Stimulated activated CD8-positive, alpha-beta memory T cell treated with anti-CD3 and anti-CD28 coated beads, Interleukin-15, amount 100 ng/mL, for 24 hours (primary cell): Measurements from ENCODE around the gene GJA1.
"Not testable (repeated sequence)": the region's sequence is repeated elsewhere in the genome, so short reads cannot be mapped to it uniquely, and the experiment has no call there.

ENCODE experiments used
- DNase-seq: peaks from one replicate; pipeline ENCODE4 v3.0.0-alpha.2; 2020; ENCODE audit warnings: low read depth

The GJA1 gene

GRCh38 chr6:121436960-121437850 lies 1.8 kb downstream of the GJA1 start:
- no peak for DNase-seq

DNA sequence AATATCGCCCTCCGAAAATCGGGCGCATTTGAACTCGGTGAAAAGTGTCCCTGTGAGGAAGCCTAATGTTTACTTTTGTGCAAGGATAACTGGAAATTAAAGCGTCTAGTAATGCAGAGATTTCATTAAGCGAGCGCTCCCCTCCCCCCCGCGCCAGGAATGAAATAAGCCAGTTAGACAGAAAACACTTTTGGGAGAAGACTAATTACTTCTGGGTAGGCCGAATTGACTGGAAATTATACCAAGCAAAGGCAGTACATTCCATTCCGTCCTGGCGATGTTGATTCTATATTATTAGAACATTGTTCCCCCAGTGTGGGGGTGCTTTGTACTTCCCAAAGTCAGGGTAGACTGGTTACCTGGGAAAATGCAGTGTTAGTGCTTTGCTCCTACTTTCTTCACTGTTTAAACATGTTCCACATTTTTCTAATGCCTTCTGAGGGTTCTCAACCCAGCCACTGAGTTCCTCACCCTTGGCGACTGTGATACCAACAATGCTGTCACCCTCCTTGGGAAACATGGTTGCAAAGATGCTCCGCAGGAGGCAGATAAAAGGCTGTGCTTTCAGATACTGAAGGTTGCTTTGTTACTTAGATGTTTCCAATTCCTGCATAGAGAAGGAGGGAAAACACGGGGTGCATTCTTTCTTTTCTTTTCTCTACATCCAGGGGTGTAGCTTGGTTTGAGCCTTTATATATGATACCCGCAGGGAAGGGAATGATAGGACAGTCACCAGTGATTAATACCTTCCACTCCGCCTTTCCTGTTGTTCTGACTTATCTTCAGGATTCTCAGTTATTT lies 2.6 kb downstream of the GJA1 start:
- no peak for DNase-seq

- DNase-seq, result no peak
Observed at GRCh38 chr6:121438869-121439268, 3.4 kb downstream of the GJA1 start.

GRCh38 chr6:121439475-121439874 lies 4.0 kb downstream of the GJA1 start:
- no peak for DNase-seq

- no peak for DNase-seq
Observed at GRCh38 chr6:121439926-121440325, 4.5 kb downstream of the GJA1 start.

DNA sequence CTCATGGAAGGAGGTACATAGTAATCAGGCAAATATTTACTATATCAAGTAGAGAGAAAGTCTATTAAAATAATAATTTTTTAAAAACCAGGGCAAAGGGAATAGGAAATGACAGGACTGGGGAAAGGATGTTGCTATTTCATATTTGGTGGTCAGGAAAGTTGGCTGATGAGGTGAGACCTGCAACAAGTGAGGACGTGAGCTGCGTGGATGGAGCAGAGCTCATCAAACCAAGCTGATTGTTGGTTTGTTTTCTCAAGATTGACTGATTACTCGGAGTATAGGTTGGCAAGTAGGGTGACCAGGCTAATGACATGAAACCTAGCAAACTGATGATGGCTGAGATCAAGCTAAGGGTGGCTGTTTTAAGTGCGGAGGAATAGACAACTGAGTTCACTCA lies 6.0 kb downstream of the GJA1 start:
- no peak for DNase-seq

DNA sequence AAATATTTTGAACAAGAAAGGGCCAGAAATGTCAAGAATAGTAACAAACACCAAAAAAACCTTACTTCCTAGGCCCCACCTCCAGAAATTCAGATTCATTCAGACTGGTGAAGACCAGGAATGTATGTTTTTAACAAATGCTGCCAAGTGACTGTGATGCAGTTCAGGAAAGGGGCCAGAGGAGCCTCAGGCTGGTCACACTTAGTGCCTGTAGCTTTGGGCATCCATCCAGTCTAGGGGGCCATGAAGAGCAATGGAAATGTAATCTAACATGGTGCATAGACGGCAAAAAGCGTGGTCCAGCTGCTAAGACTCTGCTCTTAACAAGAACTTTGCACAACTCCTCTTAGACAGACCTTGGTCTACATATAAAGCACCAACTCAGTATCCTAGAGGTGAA lies 7.1 kb downstream of the GJA1 start:
- DNase-seq, result no peak

GRCh38 chr6:121443971-121444541 lies 8.6 kb downstream of the GJA1 start:
- DNase-seq, result no peak

GRCh38 chr6:121446705-121447104 lies 11.3 kb downstream of the GJA1 start:
- DNase-seq, result not testable (repeated sequence)

DNA sequence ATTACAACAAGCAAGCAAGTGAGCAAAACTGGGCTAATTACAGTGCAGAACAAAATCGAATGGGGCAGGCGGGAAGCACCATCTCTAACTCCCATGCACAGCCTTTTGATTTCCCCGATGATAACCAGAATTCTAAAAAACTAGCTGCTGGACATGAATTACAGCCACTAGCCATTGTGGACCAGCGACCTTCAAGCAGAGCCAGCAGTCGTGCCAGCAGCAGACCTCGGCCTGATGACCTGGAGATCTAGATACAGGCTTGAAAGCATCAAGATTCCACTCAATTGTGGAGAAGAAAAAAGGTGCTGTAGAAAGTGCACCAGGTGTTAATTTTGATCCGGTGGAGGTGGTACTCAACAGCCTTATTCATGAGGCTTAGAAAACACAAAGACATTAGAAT lies 12.3 kb downstream of the GJA1 start:
- DNase-seq, result not testable (repeated sequence)

DNA sequence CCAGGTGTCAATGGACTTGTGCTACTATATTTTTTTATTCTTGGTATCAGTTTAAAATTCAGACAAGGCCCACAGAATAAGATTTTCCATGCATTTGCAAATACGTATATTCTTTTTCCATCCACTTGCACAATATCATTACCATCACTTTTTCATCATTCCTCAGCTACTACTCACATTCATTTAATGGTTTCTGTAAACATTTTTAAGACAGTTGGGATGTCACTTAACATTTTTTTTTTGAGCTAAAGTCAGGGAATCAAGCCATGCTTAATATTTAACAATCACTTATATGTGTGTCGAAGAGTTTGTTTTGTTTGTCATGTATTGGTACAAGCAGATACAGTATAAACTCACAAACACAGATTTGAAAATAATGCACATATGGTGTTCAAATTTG lies 13.1 kb downstream of the GJA1 start:
- not testable (repeated sequence) for DNase-seq

DNA sequence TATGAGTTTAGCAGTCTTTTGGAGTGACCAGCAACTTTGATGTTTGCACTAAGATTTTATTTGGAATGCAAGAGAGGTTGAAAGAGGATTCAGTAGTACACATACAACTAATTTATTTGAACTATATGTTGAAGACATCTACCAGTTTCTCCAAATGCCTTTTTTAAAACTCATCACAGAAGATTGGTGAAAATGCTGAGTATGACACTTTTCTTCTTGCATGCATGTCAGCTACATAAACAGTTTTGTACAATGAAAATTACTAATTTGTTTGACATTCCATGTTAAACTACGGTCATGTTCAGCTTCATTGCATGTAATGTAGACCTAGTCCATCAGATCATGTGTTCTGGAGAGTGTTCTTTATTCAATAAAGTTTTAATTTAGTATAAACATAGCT lies 13.9 kb downstream of the GJA1 start:
- no peak for DNase-seq

DNA sequence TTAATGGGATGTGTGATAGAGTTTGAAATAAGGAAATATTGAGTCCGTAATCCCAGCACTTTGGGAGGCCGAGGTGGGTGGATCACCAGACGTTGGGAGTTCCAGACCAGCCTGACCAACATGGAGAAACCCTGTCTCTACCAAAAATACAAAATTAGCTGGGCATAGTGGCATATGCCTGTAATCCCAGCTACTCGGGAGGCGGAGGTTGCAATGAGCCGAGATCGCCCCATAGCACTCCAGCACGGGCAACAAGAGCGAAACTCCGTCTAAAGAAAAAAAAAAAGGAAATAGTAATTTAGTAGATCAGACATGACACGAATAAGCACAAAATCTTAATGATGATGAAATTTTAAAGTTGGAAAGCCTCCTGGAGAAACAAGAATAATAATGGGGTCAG lies 14.8 kb downstream of the GJA1 start:
- no peak for DNase-seq

GRCh38 chr6:121451250-121451649 lies 15.8 kb downstream of the GJA1 start:
- DNase-seq, result no peak

DNA sequence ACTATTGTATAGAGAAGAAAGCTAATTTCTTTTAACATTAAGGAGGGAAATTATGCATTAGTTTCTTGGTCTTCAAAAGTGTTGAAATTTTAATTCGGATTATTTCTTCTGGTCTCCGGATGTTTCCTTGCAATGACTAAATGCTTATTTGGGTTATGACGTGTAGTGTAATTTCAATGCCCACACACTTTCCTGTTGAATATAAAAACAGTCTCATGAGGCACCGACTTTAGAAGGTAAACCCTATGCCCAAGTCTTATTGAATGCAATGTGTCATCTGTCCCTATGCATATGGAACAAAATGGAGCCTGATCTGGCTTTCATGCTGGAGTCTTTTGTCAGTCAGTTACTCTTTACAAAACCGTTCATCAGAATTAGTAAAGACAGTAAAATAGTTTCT lies 17.7 kb downstream of the GJA1 start:
- DNase-seq, result no peak

- no peak for DNase-seq
Observed at GRCh38 chr6:121460170-121460569, 24.7 kb downstream of the GJA1 start.

DNA sequence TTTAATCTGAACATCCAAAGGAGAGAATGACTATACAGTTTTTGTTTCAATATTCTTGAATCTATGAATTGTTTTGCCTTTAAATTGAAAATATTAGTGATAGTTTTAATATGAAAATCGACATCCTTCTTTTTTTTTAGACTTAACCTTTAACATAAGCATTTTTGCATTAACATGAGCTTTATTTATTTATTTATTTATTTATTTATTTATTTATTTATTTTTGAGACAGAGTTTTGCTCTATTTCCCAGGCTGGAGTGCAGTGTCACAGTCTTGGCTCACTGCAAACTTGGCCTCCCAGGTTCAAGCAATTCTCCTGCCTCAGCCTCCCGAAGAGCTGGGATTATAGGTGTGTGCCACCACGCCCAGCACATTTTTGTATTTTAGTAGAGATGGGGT lies 27.6 kb downstream of the GJA1 start:
- DNase-seq, result no peak

DNA sequence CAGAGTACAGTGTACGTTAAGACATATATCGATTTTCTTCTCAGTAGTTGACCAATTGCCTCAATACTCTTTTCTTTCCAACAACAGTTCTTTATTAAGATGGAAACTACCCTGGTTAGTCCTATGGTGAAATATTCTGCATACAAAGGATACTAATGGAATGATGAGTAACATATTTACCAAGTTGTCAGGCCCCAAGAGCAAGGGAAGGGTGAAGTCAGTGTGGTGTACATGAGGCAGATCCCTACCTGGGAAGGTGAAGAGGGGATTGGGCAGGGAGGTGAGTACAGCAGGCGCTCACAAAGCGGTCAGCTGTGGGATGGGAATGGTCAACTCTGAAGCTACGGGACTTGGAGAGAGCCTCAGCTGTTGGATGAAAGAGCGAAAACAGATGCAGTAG lies 29.7 kb downstream of the GJA1 start:
- DNase-seq, result no peak

DNA sequence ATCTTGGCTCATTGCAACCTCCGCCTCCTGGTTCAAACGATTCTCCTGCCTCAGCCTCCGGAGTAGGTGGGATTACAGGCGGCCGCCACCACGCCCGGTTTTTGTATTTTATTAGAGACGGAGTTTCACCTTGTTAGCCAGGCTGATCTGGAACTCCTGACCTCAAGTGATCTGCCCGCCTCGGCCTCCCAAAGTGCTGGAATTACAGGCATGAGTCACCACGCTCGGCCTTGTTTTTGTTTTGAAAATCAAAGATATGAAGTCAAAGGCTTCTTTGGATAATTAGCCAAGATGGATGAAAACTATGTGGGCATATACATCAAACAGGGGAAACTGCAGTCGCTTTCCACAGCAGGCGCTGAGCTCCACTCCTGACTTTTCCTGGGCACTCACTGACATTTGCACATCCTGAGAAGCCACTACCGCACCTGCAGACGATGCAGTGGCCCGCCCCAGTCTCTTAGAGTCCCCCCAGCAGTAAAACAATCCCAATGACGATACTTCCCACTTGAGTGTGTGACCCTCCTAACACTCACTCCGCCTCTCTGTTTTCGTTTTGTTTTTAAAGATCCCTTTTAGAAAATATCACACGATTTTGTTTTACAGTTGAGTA lies 44.1 kb downstream of the GJA1 start:
- no peak for DNase-seq

- no peak for DNase-seq
Observed at GRCh38 chr6:121480099-121480713, 44.8 kb downstream of the GJA1 start.

DNA sequence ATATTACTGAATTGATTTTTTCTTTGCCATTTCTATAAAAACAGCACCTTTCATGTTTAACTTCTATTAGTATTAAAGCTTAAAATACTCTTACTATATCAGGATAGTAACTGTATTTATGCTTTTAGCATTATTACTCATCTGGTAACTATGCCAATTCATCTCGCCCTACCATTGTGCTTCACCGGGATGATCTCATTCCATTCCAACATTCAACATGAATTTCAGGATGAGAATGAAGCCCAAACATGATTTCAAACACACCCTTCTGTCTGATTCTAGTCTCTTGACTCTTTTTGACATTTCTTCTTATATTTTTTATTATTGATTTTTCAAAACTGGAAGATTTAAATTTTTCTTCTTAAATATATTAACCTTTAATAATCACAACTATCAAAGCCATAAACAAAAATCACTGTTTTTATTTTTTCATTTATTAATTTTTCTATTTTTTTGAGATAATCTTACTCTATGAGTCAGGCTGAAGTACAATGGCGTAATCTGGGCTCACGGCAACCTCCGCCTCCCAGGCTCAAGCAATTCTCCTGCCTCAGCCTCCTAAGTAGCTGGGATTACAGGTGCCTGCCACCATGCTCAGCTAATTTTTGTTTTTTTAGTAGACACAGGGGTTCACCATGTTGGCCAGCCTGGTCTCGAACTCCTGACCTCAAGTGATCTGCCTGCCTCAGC lies 46.7 kb downstream of the GJA1 start:
- DNase-seq, result no peak
